ENCODE results near the gene TTC23L. TPM values are rescaled to one million over a fixed set of nuclear protein-coding genes. Genes with fewer than 3 reads are reported as not detected.

TTC23L gene
- total RNA-seq, 1 experiment from 2014 or later, result 0.41 TPM

GRCh38 chr5:34865091-34865490 lies 26.1 kb downstream of the TTC23L start:
- Histone ChIP-seq H3K36me3 (ENCODE audit: insufficient read depth, low read length, poor library complexity, severe bottlenecking) (no peaks in the 10 kb centered on the region), H3K9me3 (ENCODE audit: low read depth, low read length, poor library complexity, severe bottlenecking) (no peaks in the 10 kb centered on the region), H3K27ac (ENCODE audit: low read depth, low read length, poor library complexity, severe bottlenecking) (no peak overlapping the region), H3K4me3 (ENCODE audit: low read depth, low read length, poor library complexity, severe bottlenecking) (no peak overlapping the region), H3K4me1 (ENCODE audit: insufficient read depth, low read length, poor library complexity, severe bottlenecking) (no peaks in the 10 kb centered on the region), H3K27me3 (replicated peaks; ENCODE audit: insufficient read depth, low read depth, low read length, poor library complexity) (no peaks in the 10 kb centered on the region)
- ChIA-PET CTCF (no interaction called here), POLR2A (ENCODE audit: low non-redundant PET) (no interaction called here)
- no TSS peak for BruUV-seq (replicated peaks)
- intact Hi-C loops (cut with micrococcal nuclease; ENCODE audit: unreplicated experiment), result no loop called here
- no peak for DNase-seq (ENCODE audit: low spot score)
- TF ChIP-seq CTCF (conservative IDR thresholded peaks at IDR 0.05; ENCODE audit: low read depth, low read length) (no peak), EZH2 (IDR thresholded peaks at IDR 0.05; ENCODE audit: borderline replicate concordance, low read depth, low read length, poor library complexity, severe bottlenecking) (no peak)

GRCh38 chr5:34866989-34867471 lies 28.1 kb downstream of the TTC23L start:
- ChIA-PET CTCF (no interaction called here), POLR2A (ENCODE audit: low non-redundant PET) (no interaction called here)
- Histone ChIP-seq H3K4me1 (ENCODE audit: insufficient read depth, low read length, poor library complexity, severe bottlenecking) (no peaks in the 10 kb centered on the region), H3K36me3 (ENCODE audit: insufficient read depth, low read length, poor library complexity, severe bottlenecking) (no peaks in the 10 kb centered on the region), H3K27me3 (replicated peaks; ENCODE audit: insufficient read depth, low read depth, low read length, poor library complexity) (no peaks in the 10 kb centered on the region), H3K27ac (ENCODE audit: low read depth, low read length, poor library complexity, severe bottlenecking) (no peak overlapping the region), H3K9me3 (ENCODE audit: low read depth, low read length, poor library complexity, severe bottlenecking) (no peaks in the 10 kb centered on the region), H3K4me3 (ENCODE audit: low read depth, low read length, poor library complexity, severe bottlenecking) (no peak overlapping the region)
- DNase-seq (ENCODE audit: low spot score), result no peak
- BruUV-seq (replicated peaks), result no TSS peak
- intact Hi-C loops (cut with micrococcal nuclease; ENCODE audit: unreplicated experiment), result no loop called here
- no peak for TF ChIP-seq CTCF (conservative IDR thresholded peaks at IDR 0.05; ENCODE audit: low read depth, low read length)
- no peak for TF ChIP-seq EZH2 (IDR thresholded peaks at IDR 0.05; ENCODE audit: borderline replicate concordance, low read depth, low read length, poor library complexity, severe bottlenecking)

GRCh38 chr5:34867660-34868059 lies 28.7 kb downstream of the TTC23L start:
- intact Hi-C loops (cut with micrococcal nuclease; ENCODE audit: unreplicated experiment), result no loop called here
- H3K4me1 ChIP-seq (ENCODE audit: insufficient read depth, low read length, poor library complexity, severe bottlenecking), result no peaks in the 10 kb centered on the region
- no peak overlapping the region for H3K4me3 ChIP-seq (ENCODE audit: low read depth, low read length, poor library complexity, severe bottlenecking)
- H3K27me3 ChIP-seq (replicated peaks; ENCODE audit: insufficient read depth, low read depth, low read length, poor library complexity), result no peaks in the 10 kb centered on the region
- H3K36me3 ChIP-seq (ENCODE audit: insufficient read depth, low read length, poor library complexity, severe bottlenecking), result no peaks in the 10 kb centered on the region
- POLR2A ChIA-PET (ENCODE audit: low non-redundant PET), result no interaction called here
- H3K9me3 ChIP-seq (ENCODE audit: low read depth, low read length, poor library complexity, severe bottlenecking), result no peaks in the 10 kb centered on the region
- H3K27ac ChIP-seq (ENCODE audit: low read depth, low read length, poor library complexity, severe bottlenecking), result no peak overlapping the region
- BruUV-seq (replicated peaks), result no TSS peak
- no peak for DNase-seq (ENCODE audit: low spot score)
- TF ChIP-seq EZH2 (IDR thresholded peaks at IDR 0.05; ENCODE audit: borderline replicate concordance, low read depth, low read length, poor library complexity, severe bottlenecking), result no peak
- CTCF ChIA-PET, result no interaction called here

GRCh38 chr5:34868791-34869190 lies 29.8 kb downstream of the TTC23L start:
- TF ChIP-seq EZH2 (IDR thresholded peaks at IDR 0.05; ENCODE audit: borderline replicate concordance, low read depth, low read length, poor library complexity, severe bottlenecking) (no peak), CTCF (conservative IDR thresholded peaks at IDR 0.05; ENCODE audit: low read depth, low read length) (no peak)
- POLR2A ChIA-PET (ENCODE audit: low non-redundant PET), result no interaction called here
- Histone ChIP-seq H3K27ac (ENCODE audit: low read depth, low read length, poor library complexity, severe bottlenecking) (no peak overlapping the region), H3K36me3 (ENCODE audit: insufficient read depth, low read length, poor library complexity, severe bottlenecking) (no peaks in the 10 kb centered on the region), H3K9me3 (ENCODE audit: low read depth, low read length, poor library complexity, severe bottlenecking) (no peaks in the 10 kb centered on the region), H3K4me3 (ENCODE audit: low read depth, low read length, poor library complexity, severe bottlenecking) (no peak overlapping the region), H3K27me3 (replicated peaks; ENCODE audit: insufficient read depth, low read depth, low read length, poor library complexity) (no peaks in the 10 kb centered on the region), H3K4me1 (ENCODE audit: insufficient read depth, low read length, poor library complexity, severe bottlenecking) (no peaks in the 10 kb centered on the region)
- intact Hi-C loops (cut with micrococcal nuclease; ENCODE audit: unreplicated experiment), result no loop called here
- BruUV-seq (replicated peaks), result no TSS peak
- no peak for DNase-seq (ENCODE audit: low spot score)
- CTCF ChIA-PET, result no interaction called here
